Medulla oblongata (tissue), 1 donor: ENCODE results near the gene AP1S3.
A peak's percentile ranks its signal among the peaks of the same experiment; 100 is the strongest.
"Not testable (repeated sequence)": the region's sequence is repeated elsewhere in the genome, so short reads cannot be mapped to it uniquely, and the experiment has no call there.

Source experiments
- DNase-seq: peaks from one replicate; pipeline ENCODE4 v3.0.0-alpha.2; 2015; ENCODE audit errors: extremely low spot score

AP1S3 gene

DNA sequence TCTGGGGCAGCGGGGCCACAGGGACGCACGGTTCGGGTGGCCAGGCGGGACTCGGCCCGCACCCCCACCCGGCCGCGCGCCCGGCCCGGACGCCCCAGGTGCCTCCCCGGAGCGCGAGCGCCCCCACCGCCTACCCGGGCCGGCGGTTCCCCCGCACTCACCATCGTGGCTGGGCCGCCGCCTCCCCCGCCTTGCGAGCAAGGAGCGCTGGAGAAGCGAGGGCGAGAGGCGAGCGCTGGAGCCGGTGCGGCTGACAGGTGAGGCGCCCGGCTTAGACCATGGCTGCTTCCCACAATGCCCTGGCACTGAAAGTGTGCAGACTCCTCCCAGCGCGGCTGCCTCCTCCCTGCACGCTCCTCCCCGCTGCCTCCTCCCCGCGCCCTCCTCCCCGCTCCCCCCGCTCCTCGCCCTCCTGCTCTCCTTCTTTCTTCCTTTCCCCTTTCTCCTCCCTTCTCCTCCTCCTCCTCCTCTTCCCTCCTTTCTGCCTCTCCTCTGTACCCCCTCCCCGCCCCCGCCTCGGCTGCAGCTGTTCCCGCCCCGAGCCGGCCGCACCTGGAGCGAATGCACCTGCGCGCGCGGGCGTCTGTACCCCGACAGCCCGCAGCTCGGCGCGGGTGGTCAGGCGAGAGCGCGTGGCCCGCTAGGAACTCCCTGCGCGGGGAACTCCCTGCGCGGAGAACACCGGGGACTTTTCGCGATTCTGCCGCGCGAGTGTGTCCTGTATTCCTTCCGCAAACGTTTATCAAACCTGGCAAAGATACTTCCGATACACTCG lies at the start of gene AP1S3:
Gene AP1S3, minus strand, starts transcription at position 296 of the 775 bp plus-strand sequence. Its CDS starts 132 bp downstream, at position 164.
- peak; percentile 24 for DNase-seq

- no peak for DNase-seq
Measured at GRCh38 chr2:223887127-223887526, 49.7 kb upstream of the AP1S3 start.

GRCh38 chr2:223886726-223887125 lies 49.3 kb upstream of the AP1S3 start:
- DNase-seq: no peak

DNA sequence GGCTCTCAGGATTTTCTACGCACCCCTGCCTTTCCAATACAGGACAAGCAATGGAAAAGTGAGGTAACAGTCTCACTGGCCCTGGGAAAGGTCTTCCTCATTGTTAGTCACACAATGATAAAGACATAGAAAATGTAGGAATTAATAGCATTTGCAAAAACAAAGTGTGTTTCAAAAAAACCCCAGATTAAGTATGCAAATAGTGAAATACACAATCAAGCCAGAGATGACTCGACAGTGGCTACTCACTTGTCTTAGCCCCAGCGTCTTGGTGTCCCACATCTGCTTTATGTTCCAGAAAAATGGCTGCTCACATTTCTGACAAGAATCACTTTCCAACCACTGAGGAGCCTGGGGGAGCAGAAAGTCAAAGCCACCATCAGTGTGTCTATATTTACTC lies 47.0 kb upstream of the AP1S3 start:
- no peak for DNase-seq

GRCh38 chr2:223882715-223883114 lies 45.3 kb upstream of the AP1S3 start:
- no peak for DNase-seq

DNA sequence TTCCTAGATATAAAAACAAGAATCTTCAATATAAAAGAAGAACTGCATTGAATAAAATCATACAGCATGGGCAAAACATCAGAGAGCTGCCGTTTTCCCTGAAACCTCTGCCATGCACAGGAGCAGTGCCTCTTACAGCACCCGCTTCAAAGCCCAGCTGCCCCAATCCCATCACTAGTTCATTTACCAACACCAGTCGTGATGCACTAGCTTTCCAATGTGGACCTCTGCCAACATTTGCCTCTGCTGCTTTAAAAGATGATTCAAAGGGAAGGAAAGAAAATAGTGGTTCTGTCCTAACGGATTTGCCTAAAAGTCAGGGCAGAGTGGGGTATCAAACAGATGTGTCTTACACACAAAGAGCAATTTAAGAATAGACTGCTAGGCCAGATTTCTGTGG lies 43.4 kb upstream of the AP1S3 start:
- DNase-seq: peak; percentile 36

DNA sequence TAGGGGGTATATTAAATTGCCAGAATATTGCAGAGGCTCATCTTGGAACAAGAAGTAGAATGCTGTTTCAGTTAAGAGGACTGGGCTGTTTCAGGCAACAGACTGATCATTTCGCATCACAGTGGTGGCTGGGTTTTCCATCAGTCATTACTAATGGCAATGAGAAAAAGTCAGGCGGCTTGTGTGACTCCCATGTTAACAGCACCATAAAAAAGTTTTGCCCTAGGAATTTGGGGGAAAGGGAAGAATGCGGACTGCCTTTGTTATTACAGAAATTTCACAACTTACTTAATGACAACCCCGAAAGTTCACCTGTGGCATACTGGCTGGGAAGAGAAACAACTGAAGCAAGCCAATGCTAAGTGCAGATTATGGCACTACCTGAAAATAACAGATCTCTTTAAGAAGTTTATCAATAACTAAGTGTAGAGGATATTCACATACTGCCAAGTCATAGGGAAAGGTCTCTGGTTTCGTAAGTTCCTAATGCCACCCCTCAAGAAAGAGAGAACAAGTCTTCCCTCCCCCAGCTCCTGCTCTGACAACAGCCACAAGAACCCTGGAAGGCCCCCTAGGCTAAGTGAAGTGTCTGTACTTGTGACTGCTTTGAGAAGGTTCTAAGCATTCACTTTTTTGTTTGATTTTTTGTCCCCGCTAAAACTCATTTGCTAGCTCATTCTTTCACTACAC lies 40.5 kb upstream of the AP1S3 start:
- no peak for DNase-seq

DNA sequence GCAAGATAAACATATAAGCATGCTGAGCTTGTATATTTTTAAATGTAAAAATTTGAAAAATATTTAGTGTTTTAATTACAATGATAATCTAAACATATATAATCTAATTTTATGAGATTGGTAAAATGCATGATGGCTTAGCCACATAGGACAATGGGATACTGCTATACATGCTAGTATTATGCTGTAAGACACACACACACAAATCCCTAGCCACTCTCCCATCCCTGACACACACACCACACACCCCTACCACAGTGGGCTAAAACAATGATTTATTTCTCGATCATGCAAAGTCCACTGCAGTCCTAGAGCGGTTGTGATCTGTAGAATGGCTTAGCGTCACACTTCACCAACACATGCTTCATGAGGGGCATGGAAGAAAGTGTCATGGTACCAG lies 36.3 kb upstream of the AP1S3 start:
- DNase-seq: no peak

GRCh38 chr2:223872772-223873171 lies 35.4 kb upstream of the AP1S3 start:
- DNase-seq: not testable (repeated sequence)

GRCh38 chr2:223871661-223872060 lies 34.3 kb upstream of the AP1S3 start:
- DNase-seq: not testable (repeated sequence)

DNA sequence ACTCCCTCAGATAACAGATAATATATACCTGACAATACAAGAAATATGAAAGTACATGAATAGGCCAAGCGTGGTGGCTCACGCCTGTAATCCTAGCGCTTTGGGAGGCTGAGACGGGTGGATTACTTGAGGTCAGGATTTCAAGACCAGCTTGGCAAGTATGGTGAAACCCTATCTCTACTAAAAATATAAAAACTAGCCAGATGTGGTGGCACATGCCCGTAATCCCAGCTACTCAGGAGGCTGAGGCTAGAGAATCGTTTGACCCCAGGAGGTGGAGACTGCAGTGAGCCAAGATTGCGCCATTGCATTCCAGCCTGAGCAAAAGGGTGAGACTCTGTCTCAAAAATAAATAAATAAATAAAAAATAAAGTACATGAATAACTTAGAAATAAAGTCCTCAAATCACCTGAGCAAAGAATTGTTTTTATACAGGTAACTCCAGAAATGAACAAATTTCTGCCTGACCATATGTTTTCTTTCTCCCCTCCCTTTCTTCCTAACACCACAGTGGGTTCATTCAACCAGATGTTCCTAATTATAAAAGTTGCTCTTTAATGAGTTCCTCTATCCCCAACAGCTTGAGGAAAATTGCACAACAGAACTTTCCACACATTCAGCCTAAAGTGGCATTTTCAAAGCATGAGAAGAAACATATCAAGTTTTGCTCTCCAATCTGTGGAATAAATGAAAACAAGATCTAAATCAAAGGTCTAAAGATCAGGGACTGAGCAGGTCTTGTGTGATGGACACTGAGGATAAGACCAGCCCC lies 33.6 kb upstream of the AP1S3 start:
- no peak for DNase-seq

GRCh38 chr2:223868005-223868404 lies 30.6 kb upstream of the AP1S3 start:
- no peak for DNase-seq

DNA sequence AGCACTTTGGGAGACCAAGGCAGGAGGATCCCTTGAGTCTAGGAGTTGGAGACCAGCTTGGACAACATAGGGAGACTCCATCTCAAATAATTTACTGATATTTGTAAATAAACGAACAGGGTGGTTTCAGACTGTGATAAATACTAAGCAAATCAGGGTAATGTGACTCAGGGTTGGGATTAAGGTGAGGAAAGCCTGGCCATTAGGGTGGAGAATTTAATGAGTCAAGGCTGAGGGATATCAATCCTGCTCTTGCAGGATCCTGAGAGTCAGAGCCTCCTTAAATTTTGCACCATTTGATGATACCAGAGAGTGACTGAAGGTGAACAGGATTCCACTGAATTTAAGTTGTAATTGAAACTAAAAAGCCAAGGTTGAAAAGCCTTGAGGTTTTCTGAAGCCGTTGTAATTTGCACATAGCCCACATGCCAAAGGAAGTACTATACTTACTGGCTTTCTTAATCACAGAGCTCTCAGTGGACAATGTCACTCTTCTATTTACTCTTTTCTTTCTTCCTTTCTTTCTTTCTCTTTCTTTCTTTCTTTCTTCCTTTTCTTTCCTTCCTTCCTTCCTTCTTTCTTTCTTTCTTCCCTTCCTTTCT lies 28.6 kb upstream of the AP1S3 start:
- no peak for DNase-seq

- DNase-seq: no peak
Measured at GRCh38 chr2:223865124-223865523, 27.7 kb upstream of the AP1S3 start.

DNA sequence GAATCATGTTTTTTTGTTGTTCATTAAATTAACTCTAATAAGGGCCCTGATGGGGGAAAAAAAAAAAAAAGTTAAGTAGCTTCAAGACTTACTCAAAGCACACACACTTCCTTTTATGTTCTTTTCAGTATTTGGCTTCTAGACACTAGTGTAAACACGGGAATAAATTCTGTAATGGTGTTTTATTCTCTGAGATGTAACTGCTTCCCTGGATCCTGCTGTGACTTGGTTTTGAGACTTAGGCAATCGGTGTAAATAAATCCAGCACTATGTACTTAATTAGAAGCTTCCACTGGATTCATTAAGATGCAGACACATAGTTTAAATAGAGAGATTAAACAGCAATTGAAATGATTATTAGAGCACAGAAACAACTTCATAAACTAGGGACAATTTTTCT lies 26.1 kb upstream of the AP1S3 start:
- no peak for DNase-seq

GRCh38 chr2:223860809-223861738 lies 23.7 kb upstream of the AP1S3 start:
- DNase-seq: no peak

DNA sequence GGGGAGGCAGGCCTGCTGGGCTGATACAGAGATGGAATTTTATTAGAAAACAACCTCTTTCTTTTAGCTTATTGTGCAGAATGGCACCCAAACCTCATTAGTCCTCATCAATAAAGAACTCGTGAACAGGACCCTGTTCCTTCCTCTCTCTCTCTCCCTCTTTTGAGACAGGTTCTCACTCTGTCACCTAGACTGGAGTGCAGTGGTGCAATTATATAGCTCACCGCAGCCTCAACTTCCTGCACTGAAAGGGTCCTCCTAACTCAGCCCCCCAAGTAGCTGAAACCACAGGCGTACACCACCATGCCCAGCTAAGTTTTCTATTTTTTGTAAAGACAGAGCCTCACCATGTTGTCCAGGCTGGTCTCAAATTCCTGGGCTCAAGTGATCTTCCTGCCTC lies 21.7 kb upstream of the AP1S3 start:
- DNase-seq: no peak

GRCh38 chr2:223856584-223856983 lies 19.2 kb upstream of the AP1S3 start:
- no peak for DNase-seq

- no peak for DNase-seq
Measured at GRCh38 chr2:223856021-223856420, 18.6 kb upstream of the AP1S3 start.

- DNase-seq: no peak
Measured at GRCh38 chr2:223855426-223855825, 18.0 kb upstream of the AP1S3 start.

- DNase-seq: no peak
Measured at GRCh38 chr2:223854741-223855140, 17.4 kb upstream of the AP1S3 start.
